Ectodermal cell (in vitro differentiated cells): ENCODE results near the gene PNPLA1.

Experiments used
- H3K27ac ChIP-seq: 2 replicates; pipeline ENCODE4 v1.7.0; 2013; ENCODE audit warnings: mild to moderate bottlenecking, low read depth, low read length; ENCODE audit not compliant: insufficient read depth, poor library complexity, severe bottlenecking
- H3K27me3 ChIP-seq: 2 replicates; pipeline ENCODE4 v1.7.0; 2013; ENCODE audit warnings: mild to moderate bottlenecking, low read length; ENCODE audit not compliant: insufficient read depth, control insufficient read depth, poor library complexity, severe bottlenecking
- H3K36me3 ChIP-seq: one replicate; pipeline ENCODE4 v1.7.0; 2013; ENCODE audit warnings: low read length; ENCODE audit not compliant: control insufficient read depth, insufficient read depth
- H3K4me1 ChIP-seq: one replicate; pipeline ENCODE4 v1.7.0; 2013; ENCODE audit warnings: low read length; ENCODE audit not compliant: control insufficient read depth, insufficient read depth
- H3K4me3 ChIP-seq: 2 replicates; pipeline ENCODE4 v1.7.0; 2013; ENCODE audit warnings: low read depth, low read length, control low read depth; ENCODE audit not compliant: insufficient read depth
- H3K9me3 ChIP-seq: 2 replicates; pipeline ENCODE4 v1.7.0; 2013; ENCODE audit warnings: mild to moderate bottlenecking, low read length, moderate library complexity; ENCODE audit not compliant: control insufficient read depth
- whole genome bisulfite sequencing, 2 experiments: methylation state at CpG; one replicate each; pipeline ENCODE4 v1.1.7; 2013; ENCODE audit warnings: missing lambda C conversion rate in 2 of 2; 5-methylcytosine and 5-hydroxymethylcytosine counted together

Gene PNPLA1

GRCh38 chr6:36267731-36268477 lies 2.0 kb upstream of the PNPLA1 start:
- 94 to 98% methylated on average over 4 of the region's 4 CpGs for WGBS, 2 experiments
- no peak overlapping the region for H3K4me3 ChIP-seq
- no peaks in the 10 kb centered on the region for H3K4me1 ChIP-seq
- H3K36me3 ChIP-seq: no peaks in the 10 kb centered on the region
- no peaks in the 10 kb centered on the region for H3K9me3 ChIP-seq
- no peaks in the 10 kb centered on the region for H3K27me3 ChIP-seq
- no peak overlapping the region for H3K27ac ChIP-seq

- no peaks in the 10 kb centered on the region for H3K36me3 ChIP-seq
- WGBS, 2 experiments: 87 to 93% methylated on average over 10 to 12 of the region's 12 CpGs
- H3K27me3 ChIP-seq: no peaks in the 10 kb centered on the region
- H3K4me3 ChIP-seq: no peak overlapping the region
- H3K27ac ChIP-seq: no peak overlapping the region
- H3K4me1 ChIP-seq: no peaks in the 10 kb centered on the region
- no peaks in the 10 kb centered on the region for H3K9me3 ChIP-seq
Observed at GRCh38 chr6:36268478-36269275, 1.2 kb upstream of the PNPLA1 start.

- H3K9me3 ChIP-seq: no peaks in the 10 kb centered on the region
- WGBS, 2 experiments: 77 to 83% methylated on average over 8 of the region's 8 CpGs
- H3K27me3 ChIP-seq: no peaks in the 10 kb centered on the region
- H3K27ac ChIP-seq: no peak overlapping the region
- no peaks in the 10 kb centered on the region for H3K4me1 ChIP-seq
- no peak overlapping the region for H3K4me3 ChIP-seq
- H3K36me3 ChIP-seq: no peaks in the 10 kb centered on the region
Observed at GRCh38 chr6:36272234-36272633, 2.4 kb downstream of the PNPLA1 start.

GRCh38 chr6:36273067-36273466 lies 3.2 kb downstream of the PNPLA1 start:
- Histone ChIP-seq H3K27ac (no peak overlapping the region), H3K9me3 (no peaks in the 10 kb centered on the region), H3K4me1 (no peaks in the 10 kb centered on the region), H3K27me3 (no peaks in the 10 kb centered on the region), H3K4me3 (no peak overlapping the region), H3K36me3 (no peaks in the 10 kb centered on the region)
- WGBS, 2 experiments: 92 to 99% methylated on average over 3 to 5 of the region's 5 CpGs

- WGBS, 2 experiments: 86 to 87% methylated on average over 15 of the region's 15 CpGs
- no peaks in the 10 kb centered on the region for H3K36me3 ChIP-seq
- H3K9me3 ChIP-seq: no peaks in the 10 kb centered on the region
- no peaks in the 10 kb centered on the region for H3K4me1 ChIP-seq
- H3K27me3 ChIP-seq: no peaks in the 10 kb centered on the region
- H3K4me3 ChIP-seq: no peak overlapping the region
- H3K27ac ChIP-seq: no peak overlapping the region
Observed at GRCh38 chr6:36273802-36274514, 4.1 kb downstream of the PNPLA1 start.

- Histone ChIP-seq H3K9me3 (no peaks in the 10 kb centered on the region), H3K4me1 (no peaks in the 10 kb centered on the region), H3K27ac (no peak overlapping the region), H3K36me3 (no peaks in the 10 kb centered on the region), H3K27me3 (no peaks in the 10 kb centered on the region), H3K4me3 (no peak overlapping the region)
- WGBS, 2 experiments: 89 to 90% methylated on average over 13 of the region's 13 CpGs
Observed at GRCh38 chr6:36276581-36277536, 7.0 kb downstream of the PNPLA1 start.

GRCh38 chr6:36277946-36278470 lies 8.1 kb downstream of the PNPLA1 start:
- H3K36me3 ChIP-seq: no peaks in the 10 kb centered on the region
- no peak overlapping the region for H3K4me3 ChIP-seq
- H3K9me3 ChIP-seq: no peaks in the 10 kb centered on the region
- 93 to 95% methylated on average over 2 of the region's 2 CpGs for WGBS, 2 experiments
- no peaks in the 10 kb centered on the region for H3K27me3 ChIP-seq
- H3K27ac ChIP-seq: no peak overlapping the region
- no peaks in the 10 kb centered on the region for H3K4me1 ChIP-seq

- H3K27me3 ChIP-seq: peaks cover 17% of the 10 kb centered on the region
- no peaks in the 10 kb centered on the region for H3K4me1 ChIP-seq
Observed at GRCh38 chr6:36280467-36280866, 10.6 kb downstream of the PNPLA1 start.

GRCh38 chr6:36280983-36281382 lies 11.1 kb downstream of the PNPLA1 start:
- Histone ChIP-seq H3K4me1 (no peaks in the 10 kb centered on the region), H3K27me3 (peaks cover 22% of the 10 kb centered on the region), H3K9me3 (no peaks in the 10 kb centered on the region), H3K27ac (no peak overlapping the region), H3K4me3 (no peak overlapping the region), H3K36me3 (no peaks in the 10 kb centered on the region)
- 90 to 97% methylated on average over 4 of the region's 4 CpGs for whole genome bisulfite sequencing, 2 experiments

More at GRCh38 chr6:36280467-36280866, 10.6 kb downstream of the PNPLA1 start:
- H3K27ac ChIP-seq: no peak overlapping the region
- 84 to 91% methylated on average over 3 of the region's 3 CpGs for WGBS, 2 experiments
- H3K36me3 ChIP-seq: no peaks in the 10 kb centered on the region
- H3K9me3 ChIP-seq: no peaks in the 10 kb centered on the region
- H3K4me3 ChIP-seq: no peak overlapping the region
